Stimulated activated CD8-positive, alpha-beta memory T cell treated with anti-CD3 and anti-CD28 coated beads, Interleukin-12 subunit alpha, Interleukin-12 subunit beta, amount 100 ng/mL, for 1 hour (primary cell): ENCODE measurements around the gene NFKB1.

Source experiments
- DNase-seq: peaks from one replicate; pipeline ENCODE4 v3.0.0-alpha.2; 2020; ENCODE audit warnings: low read depth

NFKB1 gene

DNA sequence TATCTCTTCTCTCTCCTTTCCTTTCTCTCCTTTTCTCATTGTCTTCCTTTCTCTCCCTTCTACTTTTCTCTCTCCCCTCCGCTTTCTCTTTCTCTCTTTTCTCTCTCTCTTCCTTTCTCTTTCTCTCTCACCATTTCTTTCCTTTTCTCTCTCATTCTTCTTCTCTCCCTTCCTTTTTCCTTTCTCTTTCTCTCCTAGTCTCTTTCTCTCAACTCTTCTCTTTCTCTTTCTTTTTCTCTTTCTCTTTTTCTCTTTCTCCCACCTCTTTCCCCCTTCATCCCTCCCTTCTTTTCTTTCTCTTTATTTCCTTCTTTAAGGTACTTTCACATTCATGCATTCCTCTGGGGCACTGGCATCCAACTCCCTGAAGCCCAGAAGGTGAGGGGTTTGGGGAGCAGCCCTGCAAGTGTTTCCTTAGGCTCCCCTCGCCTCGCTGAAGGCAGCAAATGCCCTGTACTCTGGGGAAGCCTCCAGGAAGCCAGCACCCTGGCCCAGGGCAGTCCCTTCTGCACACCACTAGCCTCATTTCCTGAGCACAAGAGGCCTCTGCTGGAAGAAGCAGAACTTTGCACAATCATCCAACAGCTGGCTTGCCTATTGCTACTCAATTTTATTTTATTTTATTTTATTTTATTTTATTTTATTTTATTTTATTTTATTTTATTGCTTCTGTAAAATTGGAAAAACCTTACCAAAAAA lies 124.2 kb downstream of the NFKB1 start:
- DNase-seq = peak; percentile 41

- no peak for DNase-seq
Observed at GRCh38 chr4:102627831-102628523, 126.8 kb downstream of the NFKB1 start.

- DNase-seq = no peak
Observed at GRCh38 chr4:102629673-102630072, 128.5 kb downstream of the NFKB1 start.

- no peak for DNase-seq
Observed at GRCh38 chr4:102631616-102632015, 130.5 kb downstream of the NFKB1 start.

DNA sequence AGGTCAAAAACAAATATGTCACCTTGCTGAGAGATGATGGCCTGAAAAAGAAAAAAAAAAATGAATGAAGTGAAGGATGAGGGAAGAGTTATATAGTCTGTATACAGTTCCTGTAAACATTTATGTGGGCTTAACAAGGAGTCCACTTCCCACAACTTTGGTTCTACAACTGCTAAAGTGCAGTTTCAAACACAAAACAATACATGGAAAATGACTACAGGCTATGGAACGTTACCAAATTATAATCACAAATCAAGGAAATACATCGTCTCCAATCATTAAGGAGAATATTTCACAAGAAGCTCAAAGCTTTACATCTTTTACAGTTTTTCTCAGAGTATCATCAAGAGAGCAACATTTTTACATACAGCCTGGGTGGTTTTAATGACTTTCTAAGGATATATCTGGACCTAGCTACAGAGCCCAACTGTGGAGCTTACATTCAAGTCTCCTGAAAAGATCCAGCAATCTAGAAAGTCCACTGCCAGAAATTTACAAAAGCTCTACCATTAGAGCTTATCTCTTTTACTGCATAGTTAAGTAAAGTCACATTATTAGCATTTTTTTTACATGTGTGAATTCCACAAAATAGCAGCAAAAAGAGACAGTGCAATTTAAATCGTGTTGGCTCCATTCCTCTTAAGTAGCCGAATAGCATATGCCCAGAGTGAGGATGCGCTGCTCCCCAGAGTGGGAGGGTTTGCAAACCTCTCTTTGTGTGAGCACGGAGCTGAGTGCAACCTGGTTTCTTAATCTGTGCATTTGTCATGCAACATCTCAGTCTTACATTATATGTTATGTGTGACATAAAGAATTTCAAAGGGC lies 131.3 kb downstream of the NFKB1 start:
- no peak for DNase-seq

DNA sequence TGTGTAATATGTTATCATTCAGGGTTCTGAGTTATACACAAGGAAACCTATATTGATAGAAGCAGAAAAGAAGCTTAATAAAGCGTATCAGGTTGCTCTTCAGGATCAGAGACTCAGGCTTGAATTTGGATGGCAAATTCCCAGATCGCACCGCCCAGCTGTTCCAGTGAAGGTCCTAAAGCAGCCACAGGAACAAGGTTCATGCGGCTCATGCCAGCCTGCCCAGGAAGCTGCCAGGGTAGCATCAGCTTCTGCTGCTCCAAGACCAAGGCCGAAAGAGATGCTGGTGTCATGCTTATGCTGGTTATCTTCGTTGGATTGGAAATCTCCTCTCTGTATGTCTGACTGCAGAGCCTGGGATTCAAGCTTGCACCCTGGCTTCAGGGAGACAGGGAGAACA lies 131.9 kb downstream of the NFKB1 start:
- no peak for DNase-seq

GRCh38 chr4:102637391-102637790 lies 136.2 kb downstream of the NFKB1 start:
- no peak for DNase-seq

DNA sequence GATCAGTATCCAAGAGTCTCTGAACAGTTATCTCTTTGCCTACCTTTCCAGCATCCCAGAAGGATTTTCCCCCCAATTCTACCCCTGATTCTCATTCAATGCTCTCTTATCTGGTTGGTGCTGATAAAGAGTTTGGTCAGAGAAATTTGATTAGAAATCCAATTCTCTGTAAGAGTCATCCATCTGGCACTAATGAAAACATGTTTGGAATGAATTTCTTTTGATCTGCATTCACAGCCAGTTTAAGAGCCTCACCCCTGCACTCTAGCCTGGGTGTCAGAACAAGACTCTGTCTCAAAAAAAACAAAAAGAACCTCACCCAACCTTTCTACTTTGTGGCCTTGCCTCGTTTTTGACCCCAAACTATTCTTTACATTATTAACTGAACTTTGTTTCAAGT lies 137.5 kb downstream of the NFKB1 start:
- no peak for DNase-seq

- no peak for DNase-seq
Observed at GRCh38 chr4:102639598-102639997, 138.4 kb downstream of the NFKB1 start.

GRCh38 chr4:102640669-102641068 lies 139.5 kb downstream of the NFKB1 start:
- DNase-seq = no peak

- no peak for DNase-seq
Observed at GRCh38 chr4:102641793-102642192, 140.6 kb downstream of the NFKB1 start.

DNA sequence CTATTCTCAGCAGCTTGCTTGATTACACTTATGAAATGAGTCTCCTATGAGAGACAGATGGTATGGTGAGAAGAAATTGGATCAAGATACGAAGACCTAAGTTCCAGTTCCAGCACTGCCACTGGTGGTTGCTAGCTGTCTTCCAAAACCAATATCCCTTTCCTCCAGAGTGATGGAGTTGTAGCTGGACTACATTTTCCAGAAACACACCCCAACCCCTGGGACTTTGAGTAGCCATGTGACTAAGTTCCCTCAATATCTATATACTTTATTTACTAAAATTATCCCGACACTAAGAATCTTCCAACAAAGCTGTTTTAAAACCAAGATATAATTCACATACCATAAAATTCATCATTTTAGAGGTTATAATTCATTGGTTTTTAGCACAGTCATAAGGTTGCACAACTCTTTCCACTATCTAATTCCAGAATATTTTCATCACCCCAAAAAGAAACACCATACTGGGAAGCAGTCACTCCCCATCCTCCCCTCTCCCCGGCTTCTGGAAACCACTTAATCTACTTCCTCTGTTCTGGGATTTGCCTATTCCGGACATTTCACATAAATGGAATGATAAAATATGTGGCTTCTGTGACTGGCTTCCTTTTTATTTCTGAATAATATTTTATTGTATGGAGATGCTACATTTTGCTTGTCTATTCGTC lies 141.6 kb downstream of the NFKB1 start:
- DNase-seq = no peak

- DNase-seq = no peak
Observed at GRCh38 chr4:102647117-102647516, 146.0 kb downstream of the NFKB1 start.

DNA sequence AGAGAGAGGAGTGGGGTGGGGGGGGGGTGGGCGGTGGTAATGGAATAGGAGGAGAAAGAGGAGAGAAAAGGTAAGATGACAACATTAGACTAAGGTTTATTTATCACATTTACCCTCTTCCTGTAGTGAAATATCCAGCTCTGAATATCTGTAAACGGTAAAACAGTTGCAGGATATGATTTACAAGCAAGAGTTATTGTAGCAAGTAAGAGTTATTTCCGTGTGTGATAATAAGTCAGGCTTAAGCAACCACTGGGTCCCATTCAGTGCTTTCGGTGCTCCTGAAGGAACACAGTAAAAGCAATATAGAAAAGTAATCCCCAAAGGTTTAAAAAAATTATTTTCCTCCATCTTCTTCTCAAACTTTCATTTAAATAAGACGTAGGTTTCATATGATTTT lies 156.0 kb downstream of the NFKB1 start:
- DNase-seq = no peak

DNA sequence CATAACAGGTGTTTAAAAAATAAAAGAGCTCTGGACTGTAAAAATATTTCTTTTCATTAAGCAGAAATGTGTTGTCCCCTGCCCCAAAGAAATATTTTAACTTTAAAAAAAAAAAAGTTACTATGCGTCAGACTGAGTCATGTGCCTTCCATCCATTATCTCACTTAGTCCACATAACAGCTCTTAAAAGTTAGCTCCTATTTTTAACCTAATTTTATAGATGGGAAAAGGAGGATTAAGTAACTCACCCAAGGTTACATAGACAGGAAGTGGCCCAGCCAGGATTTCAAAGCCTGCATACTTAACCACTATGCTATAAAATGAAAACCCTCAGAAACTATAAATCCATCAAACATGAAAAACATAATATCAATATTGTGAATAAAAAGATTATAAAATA lies 161.9 kb downstream of the NFKB1 start:
- DNase-seq = no peak

- DNase-seq = no peak
Observed at GRCh38 chr4:102665527-102665926, 164.4 kb downstream of the NFKB1 start.
